A673 (cell line): ENCODE data around the gene HOXB1.

Experiments
- CTCF ChIP-seq: fragments of 300-800, 200-600 bp; sonication (generic); conservative IDR thresholded peaks from 2 replicates; pipeline ENCODE4 v1.5.1; 2017; ENCODE audit warnings: low read depth, mild to moderate bottlenecking, antibody characterized with exemption, low read length, moderate library complexity, mixed read lengths
- EZH2 ChIP-seq: fragments of 200-600 bp; sonication (generic); IDR thresholded peaks from 2 replicates; pipeline ENCODE4 v1.6.1; 2017; ENCODE audit warnings: borderline replicate concordance, low read depth, mild to moderate bottlenecking, mixed read lengths, antibody characterized with exemption, low read length; ENCODE audit not compliant: poor library complexity, severe bottlenecking

GRCh38 chr17:48527547-48527932, 3.3 kb downstream of the HOXB1 start:
- TF ChIP-seq CTCF (no peak), EZH2 (no peak)
